OCI-LY3 (cell line): ENCODE measurements around the gene AQP1.

Experiments used
- H2AFZ ChIP-seq: fragments of 200-600, 300-600 bp; shearing (Covaris generic); 2 replicates; pipeline ENCODE4 v1.6.0; 2014; ENCODE audit warnings: antibody characterized with exemption, low read depth, low read length
- H3K27ac ChIP-seq: fragments of 200-600, 300-600 bp; sonication (generic); 2 replicates; pipeline ENCODE4 v1.5.1; 2014; ENCODE audit warnings: mild to moderate bottlenecking, low read length, moderate library complexity, mixed read lengths
- H3K27me3 ChIP-seq: fragments of 200-600, 300-600 bp; sonication (generic); 2 replicates; pipeline ENCODE4 v1.6.1; 2014; ENCODE audit warnings: low read depth, low read length, mixed read lengths
- H3K36me3 ChIP-seq: fragments of 200-600, 300-600 bp; sonication (generic); replicated peaks from 2 replicates; pipeline ENCODE3; 2014; ENCODE audit warnings: low read depth, low read length, mixed read lengths
- H3K4me1 ChIP-seq: fragments of 300-600, 200-600 bp; sonication (generic); 2 replicates; pipeline ENCODE4 v1.6.1; 2014; ENCODE audit warnings: low read length, mixed read lengths
- H3K4me2 ChIP-seq: fragments of 200-600, 300-600 bp; sonication (generic); 2 replicates; pipeline ENCODE4 v1.6.1; 2014; ENCODE audit warnings: low read length, mixed read lengths
- H3K4me3 ChIP-seq: fragments of 300-600, 200-600 bp; sonication (generic); 2 replicates; pipeline ENCODE4 v1.5.1; 2014; ENCODE audit warnings: antibody characterized with exemption, mild to moderate bottlenecking, low read length, moderate library complexity
- H3K79me2 ChIP-seq: fragments of 300-600, 200-600 bp; shearing (Covaris generic); 2 replicates; pipeline ENCODE4 v1.6.1; 2014; ENCODE audit warnings: mild to moderate bottlenecking, low read length, mixed read lengths
- H3K9ac ChIP-seq: fragments of 300-600, 200-600 bp; shearing (Covaris generic); 2 replicates; pipeline ENCODE4 v1.6.0; 2014; ENCODE audit warnings: mild to moderate bottlenecking, low read length, moderate library complexity
- H3K9me3 ChIP-seq: fragments of 200-600, 300-600 bp; shearing (Covaris generic); 2 replicates; pipeline ENCODE4 v1.6.1; 2014; ENCODE audit warnings: low read length, mixed read lengths; ENCODE audit not compliant: insufficient read depth
- H4K20me1 ChIP-seq: fragments of 200-600, 300-600 bp; sonication (generic); 2 replicates; pipeline ENCODE4 v1.6.1; 2016; ENCODE audit warnings: low read length, mixed read lengths; ENCODE audit not compliant: insufficient read depth
- EZH2phosphoT487 ChIP-seq: fragments of 200-600 bp; shearing (Covaris generic); IDR thresholded peaks from 2 replicates; pipeline ENCODE4 v1.6.1; 2018; ENCODE audit warnings: antibody characterized with exemption, mixed run types, low read depth
- TF ChIP-seq, protein P1 (sequence below): fragments of 200-600, 300-600 bp; sonication (generic); IDR thresholded peaks from 2 replicates; pipeline ENCODE4 v1.5.1; 2014; ENCODE audit warnings: antibody characterized with exemption, low read length, low read depth

Gene AQP1

GRCh38 chr7:30899066-30899465, 12.6 kb upstream of the AQP1 start:
- no peaks in the 10 kb centered on the region for H4K20me1 ChIP-seq
- H3K79me2 ChIP-seq: no peaks in the 10 kb centered on the region
- H3K4me1 ChIP-seq: no peaks in the 10 kb centered on the region
- no peak overlapping the region for H3K27ac ChIP-seq
- no peaks in the 10 kb centered on the region for H3K9me3 ChIP-seq
- H3K36me3 ChIP-seq: no peaks in the 10 kb centered on the region
- no peaks in the 10 kb centered on the region for H3K27me3 ChIP-seq
- no peak overlapping the region for H3K4me3 ChIP-seq
- no peak overlapping the region for H3K4me2 ChIP-seq
- TF ChIP-seq EZH2phosphoT487: no peak
- TF ChIP-seq, protein P1, sequence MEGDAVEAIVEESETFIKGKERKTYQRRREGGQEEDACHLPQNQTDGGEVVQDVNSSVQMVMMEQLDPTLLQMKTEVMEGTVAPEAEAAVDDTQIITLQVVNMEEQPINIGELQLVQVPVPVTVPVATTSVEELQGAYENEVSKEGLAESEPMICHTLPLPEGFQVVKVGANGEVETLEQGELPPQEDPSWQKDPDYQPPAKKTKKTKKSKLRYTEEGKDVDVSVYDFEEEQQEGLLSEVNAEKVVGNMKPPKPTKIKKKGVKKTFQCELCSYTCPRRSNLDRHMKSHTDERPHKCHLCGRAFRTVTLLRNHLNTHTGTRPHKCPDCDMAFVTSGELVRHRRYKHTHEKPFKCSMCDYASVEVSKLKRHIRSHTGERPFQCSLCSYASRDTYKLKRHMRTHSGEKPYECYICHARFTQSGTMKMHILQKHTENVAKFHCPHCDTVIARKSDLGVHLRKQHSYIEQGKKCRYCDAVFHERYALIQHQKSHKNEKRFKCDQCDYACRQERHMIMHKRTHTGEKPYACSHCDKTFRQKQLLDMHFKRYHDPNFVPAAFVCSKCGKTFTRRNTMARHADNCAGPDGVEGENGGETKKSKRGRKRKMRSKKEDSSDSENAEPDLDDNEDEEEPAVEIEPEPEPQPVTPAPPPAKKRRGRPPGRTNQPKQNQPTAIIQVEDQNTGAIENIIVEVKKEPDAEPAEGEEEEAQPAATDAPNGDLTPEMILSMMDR: no peak
- H2AFZ ChIP-seq: no peak overlapping the region
- H3K9ac ChIP-seq: no peak overlapping the region

DNA sequence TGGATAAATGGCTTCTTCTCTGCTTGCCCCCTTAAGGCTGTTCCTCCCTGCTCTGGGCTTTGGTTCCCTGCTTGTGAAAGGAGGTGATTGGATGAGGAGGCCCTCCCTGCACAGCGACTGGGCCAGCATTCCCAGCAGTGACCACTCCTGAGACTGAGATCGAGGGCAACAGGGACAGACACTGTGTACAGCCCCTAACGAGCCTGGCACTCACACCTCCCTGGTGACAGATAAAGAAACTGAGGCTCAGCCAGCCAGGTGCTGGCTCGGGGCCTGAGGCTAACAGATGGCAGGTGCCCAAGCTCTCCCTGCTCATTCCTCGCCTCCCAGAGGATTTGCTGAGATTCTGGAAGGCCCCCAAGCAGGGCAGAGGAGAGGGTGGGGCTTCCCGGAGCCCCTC, 12.0 kb upstream of the AQP1 start:
- no peaks in the 10 kb centered on the region for H3K9me3 ChIP-seq
- no peaks in the 10 kb centered on the region for H3K36me3 ChIP-seq
- no peak overlapping the region for H3K4me3 ChIP-seq
- H4K20me1 ChIP-seq: no peaks in the 10 kb centered on the region
- TF ChIP-seq EZH2phosphoT487: no peak
- TF ChIP-seq, protein P1: no peak
- no peak overlapping the region for H3K27ac ChIP-seq
- no peaks in the 10 kb centered on the region for H3K27me3 ChIP-seq
- H3K9ac ChIP-seq: no peak overlapping the region
- no peaks in the 10 kb centered on the region for H3K79me2 ChIP-seq
- H3K4me1 ChIP-seq: no peaks in the 10 kb centered on the region
- H2AFZ ChIP-seq: no peak overlapping the region
- no peak overlapping the region for H3K4me2 ChIP-seq

DNA sequence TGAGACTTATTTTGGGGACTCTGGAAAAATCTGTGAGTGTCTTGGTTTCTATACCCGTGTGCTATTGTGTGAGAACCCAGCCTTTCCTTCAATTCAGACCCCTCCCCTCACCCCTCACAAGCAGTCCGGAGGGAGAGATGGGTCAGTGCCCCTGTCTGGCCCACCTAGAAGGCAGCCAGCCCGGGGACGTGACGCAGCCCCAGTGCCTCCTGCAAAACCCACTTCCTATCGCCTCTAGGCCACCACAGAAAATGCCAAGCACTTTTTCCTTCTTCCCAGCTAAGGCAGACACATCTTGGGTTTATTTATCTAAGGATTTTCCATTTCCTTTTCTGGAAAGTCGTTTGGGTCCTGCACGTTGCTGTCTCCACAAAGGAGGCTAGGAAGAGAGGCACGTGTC, 11.6 kb upstream of the AQP1 start:
- H3K36me3 ChIP-seq: no peaks in the 10 kb centered on the region
- H3K27ac ChIP-seq: no peak overlapping the region
- H3K27me3 ChIP-seq: no peaks in the 10 kb centered on the region
- no peaks in the 10 kb centered on the region for H4K20me1 ChIP-seq
- TF ChIP-seq, protein P1: no peak
- TF ChIP-seq EZH2phosphoT487: no peak
- no peaks in the 10 kb centered on the region for H3K9me3 ChIP-seq
- H3K4me2 ChIP-seq: no peak overlapping the region
- no peak overlapping the region for H3K4me3 ChIP-seq
- no peaks in the 10 kb centered on the region for H3K79me2 ChIP-seq
- H3K4me1 ChIP-seq: no peaks in the 10 kb centered on the region
- no peak overlapping the region for H3K9ac ChIP-seq
- no peak overlapping the region for H2AFZ ChIP-seq

GRCh38 chr7:30900803-30901362, 10.8 kb upstream of the AQP1 start:
- H3K36me3 ChIP-seq: no peaks in the 10 kb centered on the region
- H2AFZ ChIP-seq: no peak overlapping the region
- no peak overlapping the region for H3K27ac ChIP-seq
- no peak overlapping the region for H3K9ac ChIP-seq
- H3K79me2 ChIP-seq: no peaks in the 10 kb centered on the region
- no peaks in the 10 kb centered on the region for H4K20me1 ChIP-seq
- TF ChIP-seq EZH2phosphoT487: no peak
- TF ChIP-seq, protein P1: no peak
- no peaks in the 10 kb centered on the region for H3K9me3 ChIP-seq
- H3K27me3 ChIP-seq: no peaks in the 10 kb centered on the region
- H3K4me1 ChIP-seq: no peaks in the 10 kb centered on the region
- H3K4me2 ChIP-seq: no peak overlapping the region
- H3K4me3 ChIP-seq: no peak overlapping the region
